ENCODE measurements around the gene BMAL1.

DNA sequence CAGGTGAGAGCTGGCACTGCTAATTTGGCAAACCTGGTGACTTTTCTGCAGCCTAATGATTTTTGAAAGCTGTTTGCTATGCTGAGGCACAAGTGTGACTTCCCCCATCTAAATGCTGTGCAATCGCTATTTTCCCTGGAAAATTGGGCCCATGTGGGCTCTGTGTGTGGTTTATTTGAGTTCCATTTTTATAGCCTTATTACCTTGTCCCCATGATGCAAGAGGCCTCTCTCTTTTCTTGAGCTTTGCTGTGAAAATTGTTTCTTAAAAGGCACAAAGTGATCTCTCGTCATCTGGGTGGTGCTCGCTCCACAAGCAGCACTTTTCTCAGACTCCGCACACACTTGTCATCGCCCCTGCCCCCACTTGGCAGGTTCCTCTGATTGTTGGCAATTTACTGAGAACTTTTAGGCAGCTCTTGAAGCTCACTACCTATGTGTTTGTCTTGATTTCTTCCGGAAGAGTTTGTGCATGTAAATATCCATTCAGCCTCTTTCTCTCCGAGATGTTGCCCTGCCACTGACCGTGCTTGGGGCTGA, 24.9 kb downstream of the BMAL1 start:
- TF ChIP-seq, protein P1, sequence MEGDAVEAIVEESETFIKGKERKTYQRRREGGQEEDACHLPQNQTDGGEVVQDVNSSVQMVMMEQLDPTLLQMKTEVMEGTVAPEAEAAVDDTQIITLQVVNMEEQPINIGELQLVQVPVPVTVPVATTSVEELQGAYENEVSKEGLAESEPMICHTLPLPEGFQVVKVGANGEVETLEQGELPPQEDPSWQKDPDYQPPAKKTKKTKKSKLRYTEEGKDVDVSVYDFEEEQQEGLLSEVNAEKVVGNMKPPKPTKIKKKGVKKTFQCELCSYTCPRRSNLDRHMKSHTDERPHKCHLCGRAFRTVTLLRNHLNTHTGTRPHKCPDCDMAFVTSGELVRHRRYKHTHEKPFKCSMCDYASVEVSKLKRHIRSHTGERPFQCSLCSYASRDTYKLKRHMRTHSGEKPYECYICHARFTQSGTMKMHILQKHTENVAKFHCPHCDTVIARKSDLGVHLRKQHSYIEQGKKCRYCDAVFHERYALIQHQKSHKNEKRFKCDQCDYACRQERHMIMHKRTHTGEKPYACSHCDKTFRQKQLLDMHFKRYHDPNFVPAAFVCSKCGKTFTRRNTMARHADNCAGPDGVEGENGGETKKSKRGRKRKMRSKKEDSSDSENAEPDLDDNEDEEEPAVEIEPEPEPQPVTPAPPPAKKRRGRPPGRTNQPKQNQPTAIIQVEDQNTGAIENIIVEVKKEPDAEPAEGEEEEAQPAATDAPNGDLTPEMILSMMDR (optimal IDR thresholded peaks at IDR 0.05 in 1 of 3, IDR thresholded peaks at IDR 0.05 in 1 of 3, conservative IDR thresholded peaks at IDR 0.05 in 1 of 3; ENCODE audit: extremely low read depth in 1 of 3, insufficient read depth in 2 of 3, low read length in 3 of 3) = no peak
- no peak for TF ChIP-seq EZH2 (IDR thresholded peaks at IDR 0.05; ENCODE audit: low read length)

All from keratinocyte (primary cell).